ENCODE results near the gene BRK1. TPM values are rescaled to one million over a fixed set of nuclear protein-coding genes. Genes with fewer than 3 reads are reported as not detected.
"Not testable (repeated sequence)": the region's sequence is repeated elsewhere in the genome, so short reads cannot be mapped to it uniquely, and the experiment has no call there.

The BRK1 gene
- total RNA-seq, 1 donor from 2014 or later, result 94.4 TPM

- Mint-ChIP-seq H3K36me3 (ENCODE audit: low read depth) (peaks cover 15% of the 10 kb centered on the region), H3K4me1 (ENCODE audit: low read depth) (peaks cover 29% of the 10 kb centered on the region)
These were observed 55.5 kb downstream of the BRK1 start for GRCh38 chr3:10170915-10171478.

GRCh38 chr3:10173095-10173925 lies 57.8 kb downstream of the BRK1 start:
- DNase-seq (ENCODE audit: low spot score), result no peak
- H3K4me1 Mint-ChIP-seq (ENCODE audit: low read depth), result peaks cover 17% of the 10 kb centered on the region
- H3K9me3 Mint-ChIP-seq, result peaks cover 10% of the 10 kb centered on the region
- H3K27ac Mint-ChIP-seq, result peak overlapping the region; percentile 33
- H3K4me3 Mint-ChIP-seq (ENCODE audit: low read depth), result no peak overlapping the region
- H3K36me3 Mint-ChIP-seq (ENCODE audit: low read depth), result peaks cover 12% of the 10 kb centered on the region
- H3K27me3 Mint-ChIP-seq (ENCODE audit: low read depth), result no peaks in the 10 kb centered on the region
- intact Hi-C loops (cut with micrococcal nuclease), result loop anchor here (2.0 kb wide), 1 partner anchor 13 kb away; no protein-coding TSS in a partner anchor

More at GRCh38 chr3:10170915-10171478, 55.5 kb downstream of the BRK1 start:
- Mint-ChIP-seq H3K4me3 (ENCODE audit: low read depth) (no peak overlapping the region), H3K27ac (no peak overlapping the region), H3K9me3 (peaks cover 10% of the 10 kb centered on the region), H3K27me3 (ENCODE audit: low read depth) (no peaks in the 10 kb centered on the region)
- DNase-seq (ENCODE audit: low spot score), result no peak
- intact Hi-C loops (cut with micrococcal nuclease), result no loop called here

GRCh38 chr3:10173926-10174435 lies 58.5 kb downstream of the BRK1 start:
- Mint-ChIP-seq H3K9me3 (peaks cover 3% of the 10 kb centered on the region), H3K36me3 (ENCODE audit: low read depth) (peaks cover 6% of the 10 kb centered on the region), H3K4me3 (ENCODE audit: low read depth) (no peak overlapping the region), H3K27me3 (ENCODE audit: low read depth) (no peaks in the 10 kb centered on the region), H3K27ac (peak overlapping the region; percentile 11), H3K4me1 (ENCODE audit: low read depth) (peaks cover 14% of the 10 kb centered on the region)
- no peak for DNase-seq (ENCODE audit: low spot score)
- intact Hi-C loops (cut with micrococcal nuclease), result loop anchor here (2.0 kb wide), 1 partner anchor 13 kb away; no protein-coding TSS in a partner anchor

GRCh38 chr3:10175334-10175733 lies 59.9 kb downstream of the BRK1 start:
- H3K27ac Mint-ChIP-seq; DNase-seq (ENCODE audit: low spot score); intact Hi-C loops (cut with micrococcal nuclease); H3K4me3 Mint-ChIP-seq (ENCODE audit: low read depth); H3K36me3 Mint-ChIP-seq (ENCODE audit: low read depth); H3K27me3 Mint-ChIP-seq (ENCODE audit: low read depth); H3K9me3 Mint-ChIP-seq: not testable (repeated sequence)
- peaks cover 16% of the 10 kb centered on the region for H3K4me1 Mint-ChIP-seq (ENCODE audit: low read depth)

GRCh38 chr3:10176150-10176549 lies 60.7 kb downstream of the BRK1 start:
- H3K4me3 Mint-ChIP-seq (ENCODE audit: low read depth); H3K36me3 Mint-ChIP-seq (ENCODE audit: low read depth); H3K27me3 Mint-ChIP-seq (ENCODE audit: low read depth); H3K9me3 Mint-ChIP-seq; DNase-seq (ENCODE audit: low spot score); H3K27ac Mint-ChIP-seq; intact Hi-C loops (cut with micrococcal nuclease): not testable (repeated sequence)
- peaks cover 16% of the 10 kb centered on the region for H3K4me1 Mint-ChIP-seq (ENCODE audit: low read depth)

Other genes starting within 250 kb of the BRK1 start
- gene CIDEC, start 235.4 kb upstream of the BRK1 start, total RNA-seq, result not detected in 2 replicates
- 31.7 and 33.3 TPM in 2 replicates for gene JAGN1, start 225.1 kb upstream of the BRK1 start, total RNA-seq
- 0.78 and 1.0 TPM in 2 replicates for gene IL17RE, start 212.8 kb upstream of the BRK1 start, total RNA-seq
- gene IL17RC, start 198.6 kb upstream of the BRK1 start, total RNA-seq, result 0.27 and 0.48 TPM in 2 replicates
- 22.9 and 24.0 TPM in 2 replicates for gene CRELD1, start 181.8 kb upstream of the BRK1 start, total RNA-seq
- 10.7 and 11.3 TPM in 2 replicates for gene PRRT3, start 163.3 kb upstream of the BRK1 start, total RNA-seq
- 35.9 and 43.5 TPM in 2 replicates for gene EMC3, start 128.8 kb upstream of the BRK1 start, total RNA-seq
- 54.4 and 55.1 TPM in 2 replicates for gene FANCD2, start 89.2 kb upstream of the BRK1 start, total RNA-seq
- gene FANCD2OS, start 7.4 kb upstream of the BRK1 start, total RNA-seq, result not detected in 2 replicates
- gene VHL, start 26.1 kb downstream of the BRK1 start, total RNA-seq, result 54.0 and 54.9 TPM in 2 replicates
- 2.4 and 2.6 TPM in 2 replicates for gene IRAK2, start 49.2 kb downstream of the BRK1 start, total RNA-seq
- gene TATDN2, start 132.8 kb downstream of the BRK1 start, total RNA-seq, result 64.9 and 65.6 TPM in 2 replicates
- 0.98 and 2.1 TPM in 2 replicates for gene GHRL, start 177.3 kb downstream of the BRK1 start, total RNA-seq
- gene SEC13, start 205.4 kb downstream of the BRK1 start, total RNA-seq, result 133 and 136 TPM in 2 replicates

Data from activated T-helper 2 cell treated with anti-CD3 and anti-CD28 coated beads, Interferon-gamma antibody, Interleukin-2, Interleukin-4, amounts not matched to agents 10 μg/mL and 5 μg/mL and 100 μg/mL, durations not matched to agents 14 hours and 24 hours and 36 hours (primary cell).